ENCODE data around the gene NPEPL1.

DNA sequence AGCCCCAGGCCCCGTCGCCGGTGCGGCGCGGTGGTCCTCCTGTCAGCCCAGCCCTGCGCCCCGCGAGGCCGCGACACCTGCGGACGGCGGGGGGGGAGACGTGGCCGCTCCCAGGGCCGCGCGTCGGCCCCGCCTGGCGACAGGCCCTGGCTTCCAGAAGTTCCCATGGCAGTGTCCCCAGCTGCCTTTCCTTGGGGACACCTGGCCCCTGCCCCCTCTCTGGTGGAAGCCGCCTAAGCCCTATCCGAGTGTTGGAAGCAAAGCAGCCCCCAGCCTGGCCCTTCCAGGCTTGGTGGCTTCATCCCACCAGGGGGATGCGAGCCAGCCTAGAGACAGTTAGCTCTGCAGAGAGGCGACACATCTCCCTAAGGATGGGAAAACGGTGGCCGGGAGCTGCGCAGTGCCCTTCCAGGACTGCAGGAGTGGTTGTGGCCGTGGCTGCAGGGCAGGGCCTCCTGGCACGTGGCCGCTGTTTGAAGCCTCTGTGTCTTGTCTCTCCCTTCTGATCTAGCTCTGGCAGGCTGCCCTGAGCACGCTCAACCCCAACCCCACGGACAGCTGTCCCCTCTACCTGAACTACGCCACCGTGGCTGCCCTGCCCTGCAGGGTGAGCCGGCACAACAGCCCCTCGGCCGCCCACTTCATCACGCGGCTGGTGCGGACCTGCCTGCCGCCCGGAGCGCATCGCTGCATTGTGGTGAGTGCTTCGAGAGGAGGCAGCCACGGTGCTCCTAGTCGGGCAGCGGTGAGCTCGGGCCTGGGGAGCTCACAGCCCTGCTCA lies 816 bp downstream of the NPEPL1 start:
- TF ChIP-seq, protein P1, sequence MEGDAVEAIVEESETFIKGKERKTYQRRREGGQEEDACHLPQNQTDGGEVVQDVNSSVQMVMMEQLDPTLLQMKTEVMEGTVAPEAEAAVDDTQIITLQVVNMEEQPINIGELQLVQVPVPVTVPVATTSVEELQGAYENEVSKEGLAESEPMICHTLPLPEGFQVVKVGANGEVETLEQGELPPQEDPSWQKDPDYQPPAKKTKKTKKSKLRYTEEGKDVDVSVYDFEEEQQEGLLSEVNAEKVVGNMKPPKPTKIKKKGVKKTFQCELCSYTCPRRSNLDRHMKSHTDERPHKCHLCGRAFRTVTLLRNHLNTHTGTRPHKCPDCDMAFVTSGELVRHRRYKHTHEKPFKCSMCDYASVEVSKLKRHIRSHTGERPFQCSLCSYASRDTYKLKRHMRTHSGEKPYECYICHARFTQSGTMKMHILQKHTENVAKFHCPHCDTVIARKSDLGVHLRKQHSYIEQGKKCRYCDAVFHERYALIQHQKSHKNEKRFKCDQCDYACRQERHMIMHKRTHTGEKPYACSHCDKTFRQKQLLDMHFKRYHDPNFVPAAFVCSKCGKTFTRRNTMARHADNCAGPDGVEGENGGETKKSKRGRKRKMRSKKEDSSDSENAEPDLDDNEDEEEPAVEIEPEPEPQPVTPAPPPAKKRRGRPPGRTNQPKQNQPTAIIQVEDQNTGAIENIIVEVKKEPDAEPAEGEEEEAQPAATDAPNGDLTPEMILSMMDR (IDR thresholded peaks at IDR 0.05): peak in 2 of 4 experiments; percentile 7 to 8
- no peak for TF ChIP-seq EP300 (IDR thresholded peaks at IDR 0.05)

All from gastroesophageal sphincter (tissue), 3 donors.